ENCODE results near the gene HEXB.
"Not testable (repeated sequence)": the region's sequence is repeated elsewhere in the genome, so short reads cannot be mapped to it uniquely, and the experiment has no call there.

HEXB gene

GRCh38 chr5:74660140-74660539 is 24.9 kb upstream of the HEXB start:
- DNase-seq: no peak

GRCh38 chr5:74660873-74661272 is 24.2 kb upstream of the HEXB start:
- DNase-seq: no peak

GRCh38 chr5:74664551-74664950 is 20.5 kb upstream of the HEXB start:
- no peak for DNase-seq

- no peak for DNase-seq
These were observed 19.8 kb upstream of the HEXB start for GRCh38 chr5:74665273-74665672.

GRCh38 chr5:74665816-74666215 is 19.2 kb upstream of the HEXB start:
- DNase-seq: no peak

GRCh38 chr5:74667396-74667795 is 17.6 kb upstream of the HEXB start:
- DNase-seq: no peak

GRCh38 chr5:74669821-74670220 is 15.2 kb upstream of the HEXB start:
- no peak for DNase-seq

GRCh38 chr5:74670396-74671038 is 14.5 kb upstream of the HEXB start:
- DNase-seq: no peak

- DNase-seq: no peak
These were observed 12.7 kb upstream of the HEXB start for GRCh38 chr5:74672215-74672877.

- no peak for DNase-seq
These were observed 11.8 kb upstream of the HEXB start for GRCh38 chr5:74673011-74673790.

GRCh38 chr5:74676466-74676865 is 8.6 kb upstream of the HEXB start:
- DNase-seq: not testable (repeated sequence)

GRCh38 chr5:74678123-74678522 is 6.9 kb upstream of the HEXB start:
- not testable (repeated sequence) for DNase-seq

GRCh38 chr5:74679300-74679699 is 5.7 kb upstream of the HEXB start:
- DNase-seq: not testable (repeated sequence)

GRCh38 chr5:74679966-74680365 is 5.1 kb upstream of the HEXB start:
- no peak for DNase-seq

GRCh38 chr5:74685979-74686631 is 1.1 kb downstream of the HEXB start:
- DNase-seq: no peak

- no peak for DNase-seq
These were observed 2.1 kb downstream of the HEXB start for GRCh38 chr5:74686962-74687751.

GRCh38 chr5:74693191-74693590 is 8.2 kb downstream of the HEXB start:
- DNase-seq: no peak

- DNase-seq: no peak
These were observed 32.6 kb downstream of the HEXB start for GRCh38 chr5:74717596-74717995.

- no peak for DNase-seq
These were observed 37.2 kb downstream of the HEXB start for GRCh38 chr5:74722271-74722670.

- no peak for DNase-seq
These were observed 40.3 kb downstream of the HEXB start for GRCh38 chr5:74725331-74725730.

- DNase-seq: no peak
These were observed 51.7 kb downstream of the HEXB start for GRCh38 chr5:74736759-74737158.

GRCh38 chr5:74738406-74738805 is 53.4 kb downstream of the HEXB start:
- DNase-seq: no peak

- not testable (repeated sequence) for DNase-seq
These were observed 63.7 kb downstream of the HEXB start for GRCh38 chr5:74748742-74749141.
